ENCODE results near the gene ASTN2.

DNA sequence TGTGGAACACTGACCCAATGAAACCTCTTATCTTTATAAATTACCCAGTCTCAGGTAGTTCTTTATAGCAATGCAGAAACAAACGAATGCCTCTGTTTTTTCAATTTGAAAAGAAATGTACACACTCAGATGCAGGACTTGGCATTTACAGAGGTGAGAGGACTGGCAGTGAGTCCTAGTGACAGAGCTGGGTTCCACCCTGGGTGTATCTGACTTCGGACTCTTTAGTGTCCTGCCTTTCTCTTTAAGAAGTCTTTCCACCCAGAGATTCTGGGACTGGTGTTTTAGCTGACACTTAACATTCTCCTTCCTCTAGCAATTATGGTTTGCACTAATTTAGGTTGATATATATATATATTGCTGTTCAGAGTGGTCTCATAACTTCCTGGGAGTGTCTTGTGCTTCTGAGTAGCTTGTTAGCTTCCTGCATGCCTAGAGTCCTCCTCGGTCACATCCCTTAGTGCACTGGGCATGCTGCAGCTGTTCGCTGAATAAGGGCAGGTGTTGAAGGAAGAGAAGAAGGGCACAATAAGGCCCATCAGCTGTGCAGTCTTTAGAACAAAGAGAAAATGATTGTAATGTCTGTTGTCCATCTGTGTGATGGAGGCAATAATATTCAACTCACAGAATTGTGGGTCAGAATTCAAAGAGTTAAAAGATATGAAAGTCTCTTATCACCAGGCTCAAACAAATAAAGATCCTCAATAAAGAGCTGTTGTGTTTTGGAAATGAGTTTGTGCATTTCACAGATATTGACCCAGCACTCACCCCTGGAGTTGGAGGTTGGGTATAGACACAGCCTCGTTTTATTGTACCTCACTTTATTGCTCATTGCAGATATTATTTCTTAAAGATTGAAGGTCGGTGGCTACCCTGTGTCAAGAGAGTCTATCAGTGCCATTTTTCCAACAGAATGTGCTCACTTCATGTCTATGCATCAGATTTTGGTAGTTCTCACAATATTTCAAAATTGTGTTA lies 540.6 kb downstream of the ASTN2 start:
- TF ChIP-seq CTCF (conservative IDR thresholded peaks at IDR 0.05 in 1 of 2, IDR thresholded peaks at IDR 0.05 in 1 of 2; ENCODE audit: extremely low read depth in 1 of 2, insufficient read depth in 1 of 2, low read depth in 1 of 2, low read length in 2 of 2), result no peak
- no peak for TF ChIP-seq EZH2 (IDR thresholded peaks at IDR 0.05; ENCODE audit: borderline replicate concordance, low read length)
